ENCODE results near the gene ZDHHC20. TPM values are rescaled to one million over a fixed set of nuclear protein-coding genes. Genes with fewer than 3 reads are reported as not detected.

The ZDHHC20 gene
- total and polyA plus RNA-seq, 2 of the 4 experiments (the other 2 are of a cell fraction) = 16.1 to 72.4 TPM

GRCh38 chr13:21348488-21349120, 110.5 kb downstream of the ZDHHC20 start:
- Histone ChIP-seq H4K5ac (ENCODE audit: low read depth, low read length) (no peak overlapping the region), H3K79me1 (ENCODE audit: low read depth in 1 of 2, low read length in 2 of 2) (no peaks in the 10 kb centered on the region), H4K8ac (ENCODE audit: low read depth in 2 of 2, low read length in 2 of 2) (no peak overlapping the region), H2BK20ac (ENCODE audit: low read depth, low read length) (no peak overlapping the region), H3K4me1 (ENCODE audit: control insufficient read depth, insufficient read depth, low read length) (no peaks in the 10 kb centered on the region), H3K4me2 (ENCODE audit: low read depth, low read length) (no peak overlapping the region), H3K36me3 (ENCODE audit: control insufficient read depth, insufficient read depth, low read length) (no peaks in the 10 kb centered on the region), H2BK15ac (ENCODE audit: low read depth, low read length) (no peak overlapping the region), H2AK5ac (ENCODE audit: low read depth, low read length) (no peak overlapping the region), H4K91ac (ENCODE audit: insufficient read depth, low read depth, low read length) (no peak overlapping the region), H2AK9ac (replicated peaks; ENCODE audit: low read depth, low read length, poor library complexity) (no peak overlapping the region), H3K27me3 (ENCODE audit: control insufficient read depth, insufficient read depth, low read length) (peaks cover 15% of the 10 kb centered on the region), H3K9ac (ENCODE audit: low read depth, low read length) (no peak overlapping the region), H3K9me3 (ENCODE audit: control insufficient read depth, insufficient read depth, low read length) (no peaks in the 10 kb centered on the region), H3K9me1 (ENCODE audit: insufficient read depth, low read length) (no peaks in the 10 kb centered on the region), H3K14ac (replicated peaks; ENCODE audit: low read depth, low read length) (no peak overlapping the region), H3K18ac (ENCODE audit: low read depth, low read length) (no peak overlapping the region), H3K56ac (ENCODE audit: extremely low read depth, insufficient read depth, low read length) (no peak overlapping the region), H2BK120ac (ENCODE audit: low read depth, low read length) (no peak overlapping the region), H2BK5ac (ENCODE audit: low read depth, low read length, poor library complexity, severe bottlenecking) (no peak overlapping the region), H4K20me1 (ENCODE audit: insufficient read depth, low read length) (no peaks in the 10 kb centered on the region), H3K4ac (ENCODE audit: low read depth, low read length) (no peak overlapping the region), H3K4me3 (ENCODE audit: insufficient read depth, low read depth, low read length) (no peak overlapping the region), H3K27ac (ENCODE audit: insufficient read depth, low read length) (no peak overlapping the region), H2AFZ (replicated peaks; ENCODE audit: low read length, poor library complexity) (no peak overlapping the region), H3K23ac (ENCODE audit: low read depth, low read length) (no peak overlapping the region)
- ATAC-seq (ENCODE audit: low read depth) (no peak), DNase-seq (no peak)
- CTCF ChIA-PET = no interaction called here
- TF ChIP-seq RFX5 (IDR thresholded peaks at IDR 0.05; ENCODE audit: low read depth, low read length) (no peak), RCOR1 (IDR thresholded peaks at IDR 0.05; ENCODE audit: insufficient replicate concordance, low read length) (no peak), BHLHE40 (IDR thresholded peaks at IDR 0.05; ENCODE audit: low read depth, low read length) (no peak), MAFK (IDR thresholded peaks at IDR 0.05; ENCODE audit: low read depth, low read length) (no peak), RAD21 (IDR thresholded peaks at IDR 0.05; ENCODE audit: low read length) (no peak), CHD1 (IDR thresholded peaks at IDR 0.05; ENCODE audit: low read depth, low read length) (no peak), SMC3 (IDR thresholded peaks at IDR 0.05; ENCODE audit: low read depth, low read length) (no peak), CEBPB (IDR thresholded peaks at IDR 0.05; ENCODE audit: low read depth, low read length) (no peak), FOS (IDR thresholded peaks at IDR 0.05; ENCODE audit: low read depth, low read length) (no peak), MAZ (IDR thresholded peaks at IDR 0.05; ENCODE audit: borderline replicate concordance, low read depth, low read length) (no peak), POLR2A (IDR thresholded peaks at IDR 0.05; ENCODE audit: low read depth, low read length) (no peak), CTCF (conservative IDR thresholded peaks at IDR 0.05; ENCODE audit: low read depth, low read length) (no peak), ELK1 (IDR thresholded peaks at IDR 0.05; ENCODE audit: borderline replicate concordance, low read depth, low read length) (no peak), NFE2L2 (IDR thresholded peaks at IDR 0.05; ENCODE audit: low read depth, low read length) (no peak), MXI1 (IDR thresholded peaks at IDR 0.05; ENCODE audit: borderline replicate concordance, low read depth, low read length) (no peak)
- TF ChIP-seq, protein P1, sequence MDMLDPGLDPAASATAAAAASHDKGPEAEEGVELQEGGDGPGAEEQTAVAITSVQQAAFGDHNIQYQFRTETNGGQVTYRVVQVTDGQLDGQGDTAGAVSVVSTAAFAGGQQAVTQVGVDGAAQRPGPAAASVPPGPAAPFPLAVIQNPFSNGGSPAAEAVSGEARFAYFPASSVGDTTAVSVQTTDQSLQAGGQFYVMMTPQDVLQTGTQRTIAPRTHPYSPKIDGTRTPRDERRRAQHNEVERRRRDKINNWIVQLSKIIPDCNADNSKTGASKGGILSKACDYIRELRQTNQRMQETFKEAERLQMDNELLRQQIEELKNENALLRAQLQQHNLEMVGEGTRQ (IDR thresholded peaks at IDR 0.05; ENCODE audit: low read depth, low read length) = no peak
- intact Hi-C loops (cut with micrococcal nuclease) = no loop called here
- POLR2A ChIA-PET (ENCODE audit: unreplicated experiment) = no interaction called here
- 15% methylated on average over 3 of the region's 6 CpGs; no CpG with 5 or more reads in 1 of the 2 experiments for WGBS, 2 experiments (ENCODE audit: extremely low coverage in 2 of 2, insufficient read length in 1 of 2)
- in situ Hi-C loops (cut with MboI; ENCODE audit: low sequenced_read_pairs) = no loop called here
- dilution Hi-C loops (cut with HindIII; ENCODE audit: low sequenced_read_pairs, unreplicated experiment) = no loop called here
- no TSS peak for BruUV-seq (replicated peaks)
